Measurements from ENCODE around the gene TTC39C. TPM values are rescaled to one million over a fixed set of nuclear protein-coding genes. Genes with fewer than 3 reads are reported as not detected.

Gene TTC39C
- total RNA-seq, 1 donor from 2014 or later, result 68.4 TPM

- ATAC-seq (ENCODE audit: low read depth) (no peak), DNase-seq (no peak)
- Mint-ChIP-seq H3K4me3 (no peak overlapping the region), H3K27ac (no peak overlapping the region), H3K9me3 (no peaks in the 10 kb centered on the region), H3K4me1 (peaks cover 4% of the 10 kb centered on the region), H3K27me3 (no peaks in the 10 kb centered on the region), H3K36me3 (ENCODE audit: low read depth) (peaks cover 39% of the 10 kb centered on the region)
- ChIA-PET CTCF (interaction anchor here (0.5 kb wide), 1 partner anchor 9 kb away, joined by 3 read pairs; no protein-coding TSS in a partner anchor), POLR2A (no interaction called here)
- intact Hi-C loops (cut with micrococcal nuclease), result no loop called here
- TF ChIP-seq CTCF (IDR thresholded peaks at IDR 0.05), result no peak
These were observed 94.1 kb downstream of the TTC39C start for GRCh38 chr18:24108641-24109040.

DNA sequence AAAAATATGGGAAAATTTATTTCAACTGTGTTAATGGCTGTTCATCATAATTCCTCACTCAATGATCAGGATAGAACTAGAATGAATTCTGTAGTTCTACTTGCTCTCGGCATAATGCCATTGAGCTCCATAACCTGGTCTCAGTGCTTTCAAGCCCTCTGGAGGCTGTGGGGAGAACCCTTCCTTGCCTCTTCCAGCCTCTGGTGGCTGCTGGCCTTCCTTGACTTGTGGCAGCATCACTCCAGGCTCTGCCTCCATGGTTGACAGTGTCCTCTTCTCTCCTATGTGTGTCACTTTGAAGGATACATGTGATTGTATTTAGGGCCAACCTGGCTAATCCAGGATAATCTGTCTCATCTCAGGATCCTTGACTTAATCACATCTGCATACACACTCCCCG, 97.4 kb downstream of the TTC39C start:
- Mint-ChIP-seq H3K27ac (no peak overlapping the region), H3K4me1 (peaks cover 13% of the 10 kb centered on the region), H3K4me3 (no peak overlapping the region)

DNA sequence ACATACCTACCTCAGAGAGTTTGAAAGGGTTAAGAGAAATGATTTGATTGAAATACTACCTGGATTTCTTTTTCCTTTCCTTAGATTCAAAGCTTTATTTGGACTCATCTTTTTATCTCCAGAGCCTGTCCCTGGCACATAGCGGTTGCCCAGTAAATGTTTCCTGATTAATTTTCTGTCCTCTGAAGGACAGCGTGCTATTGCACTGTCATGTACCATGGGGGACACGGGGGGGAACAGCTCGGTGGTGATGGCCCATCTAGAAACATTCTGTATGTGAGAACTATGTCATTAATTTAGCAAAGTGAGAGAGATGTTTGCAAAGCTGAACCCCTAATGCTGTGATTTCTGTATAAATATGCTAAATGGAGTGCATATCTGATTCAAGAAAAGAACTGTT, 97.9 kb downstream of the TTC39C start:
- Mint-ChIP-seq H3K27me3 (no peaks in the 10 kb centered on the region), H3K4me1 (peaks cover 13% of the 10 kb centered on the region), H3K27ac (no peak overlapping the region), H3K9me3 (no peaks in the 10 kb centered on the region), H3K4me3 (no peak overlapping the region), H3K36me3 (ENCODE audit: low read depth) (peaks cover 49% of the 10 kb centered on the region)
- ATAC-seq (ENCODE audit: low read depth), result no peak
- CTCF ChIA-PET, result interaction anchor here (0.7 kb wide), 1 partner anchor 441 kb away, joined by 3 read pairs; no protein-coding TSS in a partner anchor
- intact Hi-C loops (cut with micrococcal nuclease), result no loop called here
- TF ChIP-seq CTCF (IDR thresholded peaks at IDR 0.05), result no peak
- POLR2A ChIA-PET, result no interaction called here
- no peak for DNase-seq

More for the DNA sequence above, 97.4 kb downstream of the TTC39C start:
- CTCF ChIA-PET, result interaction anchor here (0.8 kb wide), 1 partner anchor 194 kb away, joined by 3 read pairs; no protein-coding TSS in a partner anchor
- ATAC-seq (ENCODE audit: low read depth) (no peak), DNase-seq (no peak)
- Mint-ChIP-seq H3K9me3 (no peaks in the 10 kb centered on the region), H3K36me3 (ENCODE audit: low read depth) (peaks cover 51% of the 10 kb centered on the region), H3K27me3 (no peaks in the 10 kb centered on the region)
- no peak for TF ChIP-seq CTCF (IDR thresholded peaks at IDR 0.05)
- intact Hi-C loops (cut with micrococcal nuclease), result no loop called here
- POLR2A ChIA-PET, result no interaction called here

GRCh38 chr18:24112874-24113615, 98.5 kb downstream of the TTC39C start:
- CTCF ChIA-PET, result interaction anchor here (0.7 kb wide), 1 partner anchor 442 kb away, joined by 3 read pairs; no protein-coding TSS in a partner anchor
- POLR2A ChIA-PET, result no interaction called here

More at GRCh38 chr18:24112874-24113615, 98.5 kb downstream of the TTC39C start:
- peaks cover 47% of the 10 kb centered on the region for H3K36me3 Mint-ChIP-seq (ENCODE audit: low read depth)
- peaks cover 13% of the 10 kb centered on the region for H3K4me1 Mint-ChIP-seq
- no peak for DNase-seq
- intact Hi-C loops (cut with micrococcal nuclease), result no loop called here
- H3K4me3 Mint-ChIP-seq, result no peak overlapping the region
- no peak overlapping the region for H3K27ac Mint-ChIP-seq
- TF ChIP-seq CTCF (IDR thresholded peaks at IDR 0.05), result no peak
- ATAC-seq (ENCODE audit: low read depth), result no peak
- no peaks in the 10 kb centered on the region for H3K9me3 Mint-ChIP-seq
- H3K27me3 Mint-ChIP-seq, result no peaks in the 10 kb centered on the region
